MG63 (cell line): ENCODE results near the gene COMMD7. TPM values are rescaled to one million over a fixed set of nuclear protein-coding genes. Genes with fewer than 3 reads are reported as not detected.

Experiments used
- DNase-seq: peaks from one replicate; pipeline ENCODE4 v3.0.0-alpha.2; 2020
- H3K27me3 ChIP-seq: fragments of 250-450 bp; sonication (Bioruptor Pico); 2 replicates; pipeline ENCODE4 v1.5.1; 2020; ENCODE audit warnings: mild to moderate bottlenecking, moderate library complexity
- H3K36me3 ChIP-seq: fragments of 250-450 bp; sonication (Bioruptor Pico); 2 replicates; pipeline ENCODE4 v1.5.1; 2020; ENCODE audit warnings: mild to moderate bottlenecking, moderate library complexity
- H3K4me3 ChIP-seq: fragments of 250-450 bp; sonication (Bioruptor Pico); 2 replicates; pipeline ENCODE4 v1.5.1; 2020; ENCODE audit warnings: mild to moderate bottlenecking, moderate library complexity
- H3K9me3 ChIP-seq: fragments of 250-450 bp; sonication (Bioruptor Pico); 2 replicates; pipeline ENCODE4 v1.5.1; 2020; ENCODE audit warnings: mild to moderate bottlenecking, moderate library complexity
- total RNA-seq: library from RNA; depleted of rRNA; stranded (reverse); fragments of >200 nt; shearing (Covaris generic); gene quantifications from 2 replicates; pipeline ENCODE4 v1.2.3, GENCODE V29; 2014; ENCODE audit warnings: low replicate concordance; rRNA removed

Gene COMMD7
- total RNA-seq, 1 experiment from 2014 or later = 70.5 TPM

DNA sequence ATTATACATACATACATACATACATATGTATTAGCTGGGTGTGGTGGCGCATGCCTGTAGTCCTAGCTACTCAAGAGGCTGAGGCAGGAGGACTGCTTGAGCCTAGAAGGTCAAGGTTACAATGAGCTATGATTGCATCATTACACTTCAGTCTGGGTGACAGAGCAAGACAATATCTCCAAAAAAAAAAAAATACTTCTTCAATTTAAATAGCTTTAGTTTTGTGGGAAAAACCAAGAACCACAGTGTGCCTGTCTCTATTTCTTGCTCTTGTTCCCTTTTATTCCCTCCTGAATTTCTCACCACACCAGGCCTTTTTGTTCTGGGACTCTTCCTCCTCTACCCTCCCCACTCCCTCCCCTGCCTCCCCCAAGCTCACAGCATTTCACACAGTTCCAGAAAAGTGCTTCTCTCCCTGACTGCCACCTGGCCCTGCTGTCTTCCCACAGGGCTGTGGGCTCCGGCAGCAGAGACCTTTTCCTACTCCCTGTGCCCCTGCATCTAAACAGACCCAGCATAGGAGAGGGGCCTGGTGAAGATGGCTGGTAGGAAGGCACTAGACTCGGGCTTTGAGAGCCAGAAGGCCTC, 70.8 kb downstream of the COMMD7 start:
- Histone ChIP-seq H3K9me3 (no peaks in the 10 kb centered on the region), H3K4me3 (no peak overlapping the region), H3K36me3 (no peaks in the 10 kb centered on the region), H3K27me3 (no peaks in the 10 kb centered on the region)
- DNase-seq = no peak

DNA sequence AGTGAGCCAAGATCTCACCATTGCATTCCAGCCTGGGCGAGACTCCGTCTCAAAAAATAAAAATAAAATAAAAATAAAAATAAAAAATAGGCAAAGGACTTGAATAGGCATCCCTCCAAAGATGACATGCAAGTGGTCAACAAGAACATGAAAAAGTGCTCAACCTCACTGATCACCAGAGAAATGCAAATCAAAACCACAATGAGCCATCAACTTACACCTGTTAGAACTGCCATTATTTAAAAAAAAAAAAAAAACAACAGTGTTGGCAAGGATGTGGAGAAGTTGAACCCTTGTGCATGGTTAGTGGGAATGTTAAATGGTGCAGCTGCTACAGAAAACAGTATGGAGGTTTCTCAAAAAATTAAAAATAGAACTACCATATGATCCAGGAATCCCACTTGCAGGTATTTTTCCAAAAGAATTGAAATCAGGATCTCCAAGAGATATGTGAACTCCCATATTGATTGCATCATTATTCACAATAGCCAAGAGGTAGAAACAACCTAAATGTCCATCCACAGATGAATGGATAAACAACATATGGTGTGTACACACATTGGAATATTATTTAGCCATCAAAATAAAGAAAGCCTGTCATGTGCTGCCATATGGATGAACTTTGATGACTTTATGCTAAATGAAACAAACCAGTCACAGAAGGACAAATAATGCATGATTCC, 72.4 kb downstream of the COMMD7 start:
- no peak overlapping the region for H3K4me3 ChIP-seq
- DNase-seq = no peak
- no peaks in the 10 kb centered on the region for H3K27me3 ChIP-seq
- H3K9me3 ChIP-seq = no peaks in the 10 kb centered on the region
- no peaks in the 10 kb centered on the region for H3K36me3 ChIP-seq

DNA sequence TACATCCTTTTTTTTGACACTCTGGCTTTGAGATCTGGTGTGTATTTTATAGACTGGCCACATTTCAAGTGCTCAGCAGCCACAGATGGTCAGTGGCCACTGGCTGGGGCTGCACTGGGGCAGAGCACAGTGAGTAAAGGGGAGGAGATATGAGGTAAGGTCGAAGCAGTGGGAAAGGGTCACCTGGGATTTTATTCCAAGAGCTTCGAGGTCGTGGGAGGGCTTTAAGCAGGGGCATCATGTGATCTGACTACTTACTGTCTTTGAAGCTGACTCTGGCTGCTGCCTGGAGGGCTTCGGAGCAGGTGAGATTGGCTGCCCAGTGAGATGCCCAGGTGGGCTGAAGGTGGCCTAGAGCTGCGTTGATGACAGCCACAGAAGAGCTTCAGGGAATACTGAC, 76.2 kb downstream of the COMMD7 start:
- Histone ChIP-seq H3K27me3 (no peaks in the 10 kb centered on the region), H3K9me3 (no peaks in the 10 kb centered on the region), H3K4me3 (no peak overlapping the region), H3K36me3 (no peaks in the 10 kb centered on the region)
- DNase-seq = no peak

DNA sequence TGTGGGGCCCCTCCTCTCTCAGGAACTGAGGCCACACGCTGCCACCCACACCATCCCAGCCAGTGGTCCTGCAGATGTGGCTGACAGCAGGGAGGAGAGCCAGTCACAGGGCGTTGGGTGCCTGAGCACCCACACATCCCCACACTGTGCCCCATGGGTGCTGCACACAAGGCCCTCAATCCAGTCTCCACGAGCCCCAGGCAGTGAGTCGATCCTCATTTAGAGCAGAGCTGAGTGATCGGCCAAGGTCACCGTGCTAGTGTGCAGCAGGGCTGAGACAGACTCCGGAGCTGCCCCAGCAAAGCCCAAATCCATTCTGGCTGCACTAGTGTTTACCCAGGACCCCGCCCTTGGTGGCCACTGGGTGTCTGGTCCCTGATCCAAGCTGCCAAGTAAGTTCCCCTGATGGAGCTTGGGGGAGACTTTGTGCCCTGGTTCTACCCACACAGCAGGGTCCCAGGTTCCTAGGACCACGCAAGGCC, 78.5 kb downstream of the COMMD7 start:
- no peak overlapping the region for H3K4me3 ChIP-seq
- H3K36me3 ChIP-seq = no peaks in the 10 kb centered on the region
- no peaks in the 10 kb centered on the region for H3K27me3 ChIP-seq
- no peak for DNase-seq
- no peaks in the 10 kb centered on the region for H3K9me3 ChIP-seq

DNA sequence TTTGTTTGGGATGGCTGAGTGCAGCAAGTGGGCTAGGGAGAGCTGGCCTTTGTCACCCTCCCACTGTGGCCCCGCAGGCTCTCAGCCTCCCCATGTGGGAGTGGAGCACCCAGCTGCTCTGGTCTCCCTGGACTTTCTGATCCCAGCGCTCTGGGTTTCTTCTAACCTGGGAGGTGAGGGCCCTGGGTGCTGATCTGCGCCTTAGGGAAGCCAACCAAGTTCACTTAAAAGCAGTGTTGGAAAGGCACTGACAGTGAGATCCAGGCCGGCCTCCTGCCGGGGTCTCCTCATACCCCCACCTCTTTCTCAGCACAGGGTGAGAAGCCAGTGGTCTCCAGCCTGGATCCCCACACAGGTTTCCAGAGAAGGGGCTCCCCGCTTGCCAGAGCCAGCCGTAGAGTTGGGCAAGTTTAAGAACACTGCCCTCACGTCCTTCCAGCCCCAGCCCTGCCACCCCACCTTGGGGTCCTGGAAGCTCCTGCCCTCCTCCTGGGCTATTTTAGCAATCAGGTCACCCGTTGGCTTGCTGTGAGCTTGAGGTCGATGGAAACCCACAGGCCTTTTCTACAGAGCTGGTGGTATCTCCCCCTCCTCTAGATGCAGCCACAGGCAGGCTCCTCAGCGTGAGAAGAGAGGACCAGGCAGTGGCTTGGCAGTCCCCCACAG, 79.1 kb downstream of the COMMD7 start:
- H3K27me3 ChIP-seq = no peaks in the 10 kb centered on the region
- H3K36me3 ChIP-seq = no peaks in the 10 kb centered on the region
- no peak overlapping the region for H3K4me3 ChIP-seq
- H3K9me3 ChIP-seq = no peaks in the 10 kb centered on the region
- DNase-seq = no peak

DNA sequence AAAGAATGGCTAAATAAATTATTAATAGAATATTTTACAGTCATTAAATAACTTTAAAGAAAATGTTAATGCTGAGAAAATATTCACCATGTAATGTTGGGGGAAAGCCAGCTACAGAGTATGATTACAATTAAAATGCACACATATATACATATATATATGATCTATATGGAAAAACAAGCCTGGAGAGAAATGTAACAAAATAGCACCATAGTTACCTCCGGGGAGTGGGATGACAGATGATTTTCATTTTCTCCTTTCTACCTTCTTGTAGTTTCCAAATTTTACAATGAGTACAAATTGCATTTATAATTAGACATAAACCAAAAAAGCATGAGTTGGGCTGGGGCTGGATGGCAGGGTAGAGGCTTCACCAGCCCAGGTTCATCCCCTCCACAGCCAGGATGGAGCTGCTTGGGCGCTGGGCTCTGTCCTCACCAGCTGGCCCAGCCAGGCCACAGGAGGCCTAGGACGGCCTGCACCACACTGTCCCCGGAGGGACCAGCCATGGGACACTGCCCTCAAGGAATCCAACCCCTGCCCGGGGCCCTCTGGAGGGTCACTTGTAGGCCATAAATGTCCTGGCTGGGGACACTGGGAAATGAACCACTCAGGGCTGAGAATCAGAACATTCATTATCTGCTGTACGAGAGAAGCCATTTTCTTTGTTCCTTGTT, 79.8 kb downstream of the COMMD7 start:
- DNase-seq = no peak
- H3K4me3 ChIP-seq = no peak overlapping the region
- H3K27me3 ChIP-seq = no peaks in the 10 kb centered on the region
- no peaks in the 10 kb centered on the region for H3K9me3 ChIP-seq
- H3K36me3 ChIP-seq = no peaks in the 10 kb centered on the region

DNA sequence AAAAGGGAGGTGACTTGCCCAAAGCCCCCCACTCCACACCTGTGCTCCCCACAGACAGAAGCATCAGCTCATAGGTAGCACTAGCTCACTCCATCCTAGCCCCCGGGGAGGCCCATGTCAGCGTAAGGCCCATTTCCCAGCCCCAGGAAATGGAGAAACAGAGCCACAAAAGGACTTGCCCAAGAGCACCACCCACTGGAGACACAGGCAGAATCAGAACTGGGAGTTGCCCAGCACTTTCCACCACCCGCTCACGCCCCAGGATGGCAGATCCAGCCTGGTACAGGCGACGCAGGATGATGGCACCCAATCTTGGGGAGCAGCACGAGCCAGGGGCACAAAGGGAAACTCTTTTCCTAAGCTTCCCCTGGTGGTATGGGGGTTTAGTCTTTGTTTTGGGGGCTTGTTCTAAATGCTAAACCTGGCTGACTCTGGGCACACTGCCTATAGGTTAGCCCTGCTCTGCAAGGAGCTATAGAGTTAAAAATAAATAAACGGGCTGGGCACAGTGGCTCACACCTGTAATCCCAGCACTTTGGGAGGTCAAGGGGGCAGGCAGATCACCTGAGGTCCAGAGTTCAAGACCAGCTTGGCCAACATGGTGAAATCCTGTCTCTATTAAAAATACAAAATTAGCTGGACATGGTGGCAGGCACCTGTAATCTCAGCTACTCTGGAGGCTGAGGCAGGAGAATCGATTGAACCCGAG, 81.3 kb downstream of the COMMD7 start:
- Histone ChIP-seq H3K36me3 (no peaks in the 10 kb centered on the region), H3K9me3 (no peaks in the 10 kb centered on the region), H3K27me3 (no peaks in the 10 kb centered on the region), H3K4me3 (no peak overlapping the region)
- DNase-seq = no peak

DNA sequence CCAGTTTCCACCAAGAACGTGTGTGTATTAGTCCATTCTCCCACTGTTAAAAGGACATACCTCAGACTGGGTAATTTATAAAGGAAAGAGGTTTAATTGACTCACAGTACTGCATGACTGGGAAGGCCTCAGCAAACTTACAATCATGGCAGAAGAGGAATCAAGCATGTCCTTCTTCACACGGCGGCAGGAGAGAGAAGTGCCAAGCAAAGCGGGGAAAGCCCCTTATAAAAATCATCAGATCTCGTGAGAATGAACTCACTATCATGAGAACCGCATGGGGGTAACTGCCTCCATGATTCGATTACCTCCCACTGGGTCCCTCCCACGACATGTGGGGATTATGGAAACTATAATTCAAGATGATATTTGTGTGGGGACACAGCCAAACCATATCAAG, 82.6 kb downstream of the COMMD7 start:
- Histone ChIP-seq H3K36me3 (no peaks in the 10 kb centered on the region), H3K9me3 (no peaks in the 10 kb centered on the region), H3K27me3 (no peaks in the 10 kb centered on the region), H3K4me3 (no peak overlapping the region)
- no peak for DNase-seq

DNA sequence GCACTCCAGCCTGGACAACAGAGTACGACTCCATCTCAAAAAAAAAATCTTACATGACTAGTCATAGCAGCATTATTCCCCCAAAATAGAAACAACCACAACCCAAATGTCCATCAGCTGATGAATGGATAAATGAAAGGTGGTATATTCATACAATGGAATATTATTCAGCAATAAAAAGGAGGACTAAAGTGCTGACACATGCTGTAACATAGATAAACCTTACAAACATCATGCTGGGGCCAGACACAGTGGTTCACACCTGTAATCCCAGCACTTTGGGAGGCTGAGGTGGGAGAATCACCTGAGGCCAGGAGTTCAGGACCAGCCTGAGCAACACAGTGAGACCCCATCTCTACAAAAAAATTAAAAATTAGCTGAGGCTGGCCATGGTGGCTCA, 86.4 kb downstream of the COMMD7 start:
- no peaks in the 10 kb centered on the region for H3K36me3 ChIP-seq
- H3K9me3 ChIP-seq = no peaks in the 10 kb centered on the region
- no peak for DNase-seq
- H3K4me3 ChIP-seq = no peak overlapping the region
- no peaks in the 10 kb centered on the region for H3K27me3 ChIP-seq

DNA sequence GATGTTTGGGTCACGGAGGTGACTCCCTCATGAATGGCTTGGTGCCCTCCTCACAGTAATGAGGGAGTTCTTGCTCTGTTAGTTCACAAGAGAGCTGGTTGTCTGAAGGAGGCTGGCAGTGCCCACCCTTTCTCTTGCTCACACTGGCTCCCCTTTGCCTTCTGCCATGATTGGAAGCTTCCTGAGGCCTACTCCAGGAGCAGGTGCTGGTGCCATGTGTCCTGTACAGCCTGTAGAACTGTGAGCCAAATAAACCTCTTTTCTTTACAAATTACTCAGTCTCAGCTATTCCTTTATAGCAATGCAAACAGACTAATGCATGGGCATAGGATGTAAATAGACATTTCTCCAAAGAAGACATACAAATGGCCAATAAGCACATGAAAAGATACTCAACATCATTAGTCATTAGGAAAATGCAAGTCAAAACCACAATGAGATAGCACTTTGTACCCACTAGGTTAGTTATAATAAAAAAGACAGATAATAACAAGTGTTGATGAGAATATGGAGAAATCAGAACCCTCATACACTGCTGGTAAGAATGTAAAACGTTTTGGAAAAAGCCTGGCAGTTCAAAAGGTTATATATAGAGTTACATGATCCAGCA, 87.3 kb downstream of the COMMD7 start:
- H3K9me3 ChIP-seq = no peaks in the 10 kb centered on the region
- no peaks in the 10 kb centered on the region for H3K27me3 ChIP-seq
- H3K36me3 ChIP-seq = no peaks in the 10 kb centered on the region
- no peak overlapping the region for H3K4me3 ChIP-seq
- DNase-seq = no peak

DNA sequence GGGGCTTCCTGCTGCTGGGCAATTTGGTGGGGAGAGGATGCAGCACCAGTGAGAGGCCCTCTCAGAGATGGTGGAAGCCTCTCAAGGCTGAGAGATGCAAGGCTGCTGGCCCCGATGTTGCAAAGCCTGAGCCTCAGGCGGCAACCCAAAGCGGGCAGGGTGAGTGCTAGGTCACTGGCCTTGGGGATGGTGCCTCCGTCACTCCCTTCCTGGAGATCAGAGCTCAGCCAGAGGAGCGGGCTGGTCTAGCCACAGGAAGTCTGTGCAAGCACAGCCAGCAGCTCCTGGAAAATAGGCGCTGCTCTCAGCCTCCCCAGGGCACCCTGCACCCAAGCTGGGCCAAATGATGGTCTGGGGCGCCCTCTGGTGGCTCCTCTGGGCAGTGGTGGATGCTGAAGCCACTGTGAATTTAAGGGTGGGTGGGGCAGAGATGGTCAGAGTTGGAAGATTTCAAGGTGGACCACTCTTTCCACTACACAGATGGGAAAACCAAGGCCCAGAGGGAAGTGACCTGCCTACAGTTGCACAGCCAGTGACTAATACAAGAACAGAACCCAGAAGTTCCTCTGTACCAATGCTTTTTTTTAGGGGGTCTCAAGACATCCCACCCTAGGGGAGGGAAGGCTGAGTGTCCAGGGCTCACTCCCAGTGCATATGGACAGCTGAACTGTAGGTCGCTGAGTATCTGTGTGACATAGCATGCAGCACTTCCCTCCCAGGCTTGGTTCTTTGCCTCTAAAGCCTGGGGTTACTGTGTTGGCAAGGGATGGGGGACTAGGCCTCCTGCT, 90.3 kb downstream of the COMMD7 start:
- no peaks in the 10 kb centered on the region for H3K27me3 ChIP-seq
- no peak overlapping the region for H3K4me3 ChIP-seq
- DNase-seq = peak; percentile 85
- H3K36me3 ChIP-seq = no peaks in the 10 kb centered on the region
- H3K9me3 ChIP-seq = no peaks in the 10 kb centered on the region

Other genes with a start within 250 kb of the COMMD7 start
- 1.3 and 1.8 TPM in 2 replicates for gene NOL4L, start 158.1 kb downstream of the COMMD7 start, total RNA-seq
- gene C20orf203, start 69.5 kb downstream of the COMMD7 start, total RNA-seq = not detected in 2 replicates
- gene DNMT3B, start 18.9 kb upstream of the COMMD7 start, total RNA-seq = 5.6 and 6.6 TPM in 2 replicates
- gene MAPRE1, start 76.5 kb upstream of the COMMD7 start, total RNA-seq = 84.1 and 106 TPM in 2 replicates
- gene EFCAB8, start 115.5 kb upstream of the COMMD7 start, total RNA-seq = not detected in 2 replicates